ENCODE measurements around the gene TEX29. TPM values are rescaled to one million over a fixed set of nuclear protein-coding genes. Genes with fewer than 3 reads are reported as not detected.

Gene TEX29
- total RNA-seq, 1 experiment from 2014 or later = not detected

DNA sequence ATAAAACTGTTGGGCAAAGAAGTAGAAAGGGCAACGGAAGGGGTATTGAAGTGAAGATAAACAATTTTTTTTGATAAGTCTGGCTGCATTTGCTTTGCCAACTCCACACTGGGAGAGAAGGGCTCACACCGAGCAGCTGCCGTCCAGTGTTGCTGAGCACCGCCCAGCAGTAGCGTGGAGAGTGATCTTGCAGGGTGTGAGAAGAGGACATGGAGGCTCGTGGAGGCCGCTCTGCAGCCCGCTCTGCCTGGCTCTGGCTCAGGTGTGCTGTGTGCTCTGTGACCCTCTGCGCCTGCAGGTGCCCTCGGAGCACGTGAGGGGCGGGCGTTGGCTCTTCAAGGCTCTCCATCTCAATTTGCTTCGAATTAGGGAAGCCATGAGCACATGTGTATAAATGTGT is 35.9 kb upstream of the TEX29 start:
- H3K36me3 ChIP-seq (ENCODE audit: control insufficient read depth, insufficient read depth, low read length) = no peaks in the 10 kb centered on the region

DNA sequence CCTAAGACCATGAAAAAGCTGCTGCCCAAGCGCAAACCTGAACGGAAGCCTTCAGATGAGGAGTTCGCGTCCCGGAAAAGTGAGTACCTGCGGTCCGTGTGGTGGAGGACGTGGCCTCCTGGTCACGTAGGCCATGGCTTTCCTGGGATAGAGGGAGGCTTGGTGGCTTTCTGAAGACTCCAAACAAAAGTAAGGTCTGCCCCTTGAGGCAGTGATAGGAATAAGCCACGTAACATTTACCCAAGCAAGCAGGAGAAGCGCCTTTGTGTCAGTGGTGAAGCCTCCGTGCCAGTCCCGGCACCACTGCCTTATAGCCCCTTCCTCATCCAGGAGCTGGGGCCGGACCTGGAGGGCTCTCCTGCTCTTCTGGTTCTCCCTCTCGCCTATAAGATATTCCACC is 34.3 kb upstream of the TEX29 start:
- no peak overlapping the region for H3K4me3 Mint-ChIP-seq (ENCODE audit: unreplicated experiment)
- H3K27me3 ChIP-seq (replicated peaks; ENCODE audit: control insufficient read depth, insufficient read depth, low read length) = no peaks in the 10 kb centered on the region
- no peak overlapping the region for H3K27ac Mint-ChIP-seq (ENCODE audit: unreplicated experiment)
- H3K27me3 Mint-ChIP-seq (ENCODE audit: insufficient read depth, unreplicated experiment) = no peaks in the 10 kb centered on the region
- POLR2A ChIA-PET = no interaction called here
- peaks cover 61% of the 10 kb centered on the region for H3K36me3 Mint-ChIP-seq (ENCODE audit: insufficient read depth, unreplicated experiment)
- BruUV-seq (replicated peaks) = no TSS peak
- H3K9me3 ChIP-seq = no peaks in the 10 kb centered on the region
- DNase-seq = no peak
- TF ChIP-seq, protein P1, sequence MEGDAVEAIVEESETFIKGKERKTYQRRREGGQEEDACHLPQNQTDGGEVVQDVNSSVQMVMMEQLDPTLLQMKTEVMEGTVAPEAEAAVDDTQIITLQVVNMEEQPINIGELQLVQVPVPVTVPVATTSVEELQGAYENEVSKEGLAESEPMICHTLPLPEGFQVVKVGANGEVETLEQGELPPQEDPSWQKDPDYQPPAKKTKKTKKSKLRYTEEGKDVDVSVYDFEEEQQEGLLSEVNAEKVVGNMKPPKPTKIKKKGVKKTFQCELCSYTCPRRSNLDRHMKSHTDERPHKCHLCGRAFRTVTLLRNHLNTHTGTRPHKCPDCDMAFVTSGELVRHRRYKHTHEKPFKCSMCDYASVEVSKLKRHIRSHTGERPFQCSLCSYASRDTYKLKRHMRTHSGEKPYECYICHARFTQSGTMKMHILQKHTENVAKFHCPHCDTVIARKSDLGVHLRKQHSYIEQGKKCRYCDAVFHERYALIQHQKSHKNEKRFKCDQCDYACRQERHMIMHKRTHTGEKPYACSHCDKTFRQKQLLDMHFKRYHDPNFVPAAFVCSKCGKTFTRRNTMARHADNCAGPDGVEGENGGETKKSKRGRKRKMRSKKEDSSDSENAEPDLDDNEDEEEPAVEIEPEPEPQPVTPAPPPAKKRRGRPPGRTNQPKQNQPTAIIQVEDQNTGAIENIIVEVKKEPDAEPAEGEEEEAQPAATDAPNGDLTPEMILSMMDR (IDR thresholded peaks at IDR 0.05; ENCODE audit: insufficient read depth in 1 of 2, low read depth in 1 of 2, low read length in 1 of 2, severe bottlenecking in 1 of 2, unreplicated experiment in 1 of 2) = no peak
- no peak overlapping the region for H3K4me3 ChIP-seq (ENCODE audit: low read depth, low read length)
- no peaks in the 10 kb centered on the region for H3K4me1 Mint-ChIP-seq (ENCODE audit: low read depth, unreplicated experiment)
- CTCF ChIA-PET = interaction anchor here (0.7 kb wide), 1 partner anchor 1174 kb away, joined by 4 read pairs; no protein-coding TSS in a partner anchor
- H3K4me1 ChIP-seq = no peaks in the 10 kb centered on the region
- H3K36me3 ChIP-seq (ENCODE audit: control insufficient read depth, insufficient read depth, low read length) = peaks cover 2% of the 10 kb centered on the region
- H3K9me3 Mint-ChIP-seq (ENCODE audit: unreplicated experiment) = no peaks in the 10 kb centered on the region
- intact Hi-C loops (cut with micrococcal nuclease; ENCODE audit: unreplicated experiment) = no loop called here

More for the DNA sequence above, 35.9 kb upstream of the TEX29 start:
- POLR2A ChIA-PET = no interaction called here
- Mint-ChIP-seq H3K4me1 (ENCODE audit: low read depth, unreplicated experiment) (no peaks in the 10 kb centered on the region), H3K27me3 (ENCODE audit: insufficient read depth, unreplicated experiment) (no peaks in the 10 kb centered on the region), H3K4me3 (ENCODE audit: unreplicated experiment) (no peak overlapping the region), H3K9me3 (ENCODE audit: unreplicated experiment) (no peaks in the 10 kb centered on the region), H3K27ac (ENCODE audit: unreplicated experiment) (peak overlapping the region; percentile 7), H3K36me3 (ENCODE audit: insufficient read depth, unreplicated experiment) (peaks cover 67% of the 10 kb centered on the region)
- H3K27me3 ChIP-seq (replicated peaks; ENCODE audit: control insufficient read depth, insufficient read depth, low read length) = no peaks in the 10 kb centered on the region
- TF ChIP-seq, protein P1 (IDR thresholded peaks at IDR 0.05; ENCODE audit: insufficient read depth in 1 of 2, low read depth in 1 of 2, low read length in 1 of 2, severe bottlenecking in 1 of 2, unreplicated experiment in 1 of 2) = no peak
- H3K9me3 ChIP-seq = no peaks in the 10 kb centered on the region
- no peaks in the 10 kb centered on the region for H3K4me1 ChIP-seq
- DNase-seq = no peak
- CTCF ChIA-PET = no interaction called here
- intact Hi-C loops (cut with micrococcal nuclease; ENCODE audit: unreplicated experiment) = no loop called here
- no peak overlapping the region for H3K4me3 ChIP-seq (ENCODE audit: low read depth, low read length)
- no TSS peak for BruUV-seq (replicated peaks)

DNA sequence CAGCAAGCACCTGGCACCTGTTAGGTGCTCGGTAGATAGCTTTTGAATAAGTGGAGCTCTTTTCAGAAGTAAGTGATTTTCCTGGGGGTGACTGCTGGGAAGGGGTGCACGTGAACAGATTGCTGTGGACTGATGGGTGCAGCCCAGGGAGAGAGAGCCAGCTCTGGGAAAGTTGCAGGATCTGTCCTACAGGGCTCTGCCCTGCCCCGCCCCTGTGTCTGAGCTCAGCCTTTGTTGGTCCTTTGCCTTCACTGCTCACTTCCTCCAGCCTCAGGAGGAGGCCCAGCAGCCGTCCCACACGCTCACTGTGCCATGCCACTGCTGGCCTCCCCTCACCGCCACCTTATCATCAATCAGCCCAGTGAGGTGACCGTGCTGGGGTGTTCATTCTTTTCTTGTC is 33.7 kb upstream of the TEX29 start:
- peaks cover 2% of the 10 kb centered on the region for H3K36me3 ChIP-seq (ENCODE audit: control insufficient read depth, insufficient read depth, low read length)
- Mint-ChIP-seq H3K9me3 (ENCODE audit: unreplicated experiment) (no peaks in the 10 kb centered on the region), H3K36me3 (ENCODE audit: insufficient read depth, unreplicated experiment) (peaks cover 62% of the 10 kb centered on the region), H3K4me1 (ENCODE audit: low read depth, unreplicated experiment) (no peaks in the 10 kb centered on the region), H3K4me3 (ENCODE audit: unreplicated experiment) (no peak overlapping the region), H3K27ac (ENCODE audit: unreplicated experiment) (no peak overlapping the region), H3K27me3 (ENCODE audit: insufficient read depth, unreplicated experiment) (no peaks in the 10 kb centered on the region)
- no TSS peak for BruUV-seq (replicated peaks)
- POLR2A ChIA-PET = no interaction called here
- intact Hi-C loops (cut with micrococcal nuclease; ENCODE audit: unreplicated experiment) = no loop called here
- no peaks in the 10 kb centered on the region for H3K27me3 ChIP-seq (replicated peaks; ENCODE audit: control insufficient read depth, insufficient read depth, low read length)
- TF ChIP-seq, protein P1 (IDR thresholded peaks at IDR 0.05; ENCODE audit: insufficient read depth in 1 of 2, low read depth in 1 of 2, low read length in 1 of 2, severe bottlenecking in 1 of 2, unreplicated experiment in 1 of 2) = no peak
- no peak overlapping the region for H3K4me3 ChIP-seq (ENCODE audit: low read depth, low read length)
- H3K9me3 ChIP-seq = no peaks in the 10 kb centered on the region
- CTCF ChIA-PET = interaction anchor here (0.7 kb wide), 1 partner anchor 1174 kb away, joined by 4 read pairs; no protein-coding TSS in a partner anchor
- H3K4me1 ChIP-seq = no peaks in the 10 kb centered on the region
- DNase-seq = no peak
